DOHH2 (cell line): ENCODE data around the gene PLSCR5.

ENCODE experiments used
- H3F3A ChIP-seq: fragments of 200-600 bp; sonication (generic), shearing (Covaris generic); 2 replicates; pipeline ENCODE4 v1.6.0; 2016; ENCODE audit warnings: antibody characterized with exemption, mild to moderate bottlenecking; ENCODE audit not compliant: control insufficient read depth, insufficient read depth
- H3K27ac ChIP-seq: fragments of 200-600 bp; sonication (generic); 2 replicates; pipeline ENCODE4 v1.5.1; 2014; ENCODE audit warnings: low read depth, mild to moderate bottlenecking, low read length, moderate library complexity
- H3K27me3 ChIP-seq: fragments of 200-600 bp; sonication (generic); 2 replicates; pipeline ENCODE4 v1.6.1; 2014; ENCODE audit warnings: mild to moderate bottlenecking, low read length, mixed read lengths; ENCODE audit not compliant: control insufficient read depth
- H3K36me3 ChIP-seq: fragments of 200-600 bp; sonication (generic); 2 replicates; pipeline ENCODE4 v1.6.1; 2014; ENCODE audit warnings: mild to moderate bottlenecking, low read length, moderate library complexity, mixed read lengths; ENCODE audit not compliant: control insufficient read depth
- H3K4me1 ChIP-seq: fragments of 200-600 bp; sonication (generic); 2 replicates; pipeline ENCODE4 v1.6.1; 2014; ENCODE audit warnings: mild to moderate bottlenecking, low read length, mixed read lengths; ENCODE audit not compliant: control insufficient read depth
- H3K4me2 ChIP-seq: fragments of 200-600 bp; sonication (generic); 2 replicates; pipeline ENCODE4 v1.6.0; 2014; ENCODE audit warnings: mild to moderate bottlenecking, low read length, moderate library complexity
- H3K4me3 ChIP-seq: fragments of 200-600 bp; sonication (generic); 2 replicates; pipeline ENCODE4 v1.5.1; 2014; ENCODE audit warnings: mild to moderate bottlenecking, low read length, mixed read lengths
- H3K79me2 ChIP-seq: fragments of 200-600 bp; sonication (generic); 2 replicates; pipeline ENCODE4 v1.6.1; 2014; ENCODE audit warnings: mild to moderate bottlenecking, low read length, mixed read lengths; ENCODE audit not compliant: control insufficient read depth
- H3K9me2 ChIP-seq: fragments of 200-600 bp; sonication (generic); replicated peaks from 2 replicates; pipeline ENCODE4 v1.6.1; 2014; ENCODE audit warnings: mild to moderate bottlenecking, low read length, mixed read lengths; ENCODE audit not compliant: control insufficient read depth
- H3K9me3 ChIP-seq: fragments of 200-600 bp; sonication (generic); 2 replicates; pipeline ENCODE4 v1.6.1; 2014; ENCODE audit warnings: antibody characterized with exemption, low read length, mixed read lengths; ENCODE audit not compliant: control insufficient read depth, insufficient read depth
- H4K20me1 ChIP-seq: fragments of 200-600 bp; sonication (generic); 2 replicates; pipeline ENCODE4 v1.6.0; 2014; ENCODE audit warnings: low read depth, mild to moderate bottlenecking, antibody characterized with exemption, low read length, moderate library complexity; ENCODE audit not compliant: control insufficient read depth, insufficient read depth
- EZH2phosphoT487 ChIP-seq: fragments of 200-600 bp; sonication (generic); IDR thresholded peaks from 2 replicates; pipeline ENCODE4 v1.6.1; 2017; ENCODE audit warnings: borderline replicate concordance, mild to moderate bottlenecking, antibody characterized with exemption, low read length, moderate library complexity, mixed read lengths
- TF ChIP-seq, protein P1 (sequence below): fragments of 200-600 bp; sonication (generic); IDR thresholded peaks from one replicate; pipeline ENCODE4 v1.5.1; 2014; ENCODE audit warnings: antibody characterized with exemption, mild to moderate bottlenecking, low read depth, low read length; ENCODE audit not compliant: poor library complexity, severe bottlenecking

The PLSCR5 gene

DNA sequence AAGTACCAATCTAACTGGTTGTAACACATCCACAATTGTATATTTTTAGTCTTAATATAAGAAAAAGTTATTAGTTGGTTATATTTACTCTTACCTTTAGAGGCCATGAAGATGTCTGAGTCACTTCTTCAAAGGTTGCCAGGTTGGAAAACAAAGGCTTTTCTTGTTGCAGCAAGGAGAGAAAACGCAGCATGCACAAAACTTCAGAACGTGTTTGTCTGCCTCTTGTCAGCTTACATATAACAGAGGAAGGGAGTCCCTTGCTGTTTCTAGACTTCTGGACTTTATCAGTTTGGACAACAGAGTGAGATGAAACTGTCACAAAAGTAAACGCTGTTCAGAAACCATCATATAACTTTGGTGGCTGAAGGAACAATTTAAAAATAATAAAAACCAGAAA is at the start of gene PLSCR5:
TSS of gene PLSCR5 (minus strand) at position 241 of the 400 bp plus-strand sequence. CDS start at position 107, 134 bp downstream.
- no peaks in the 10 kb centered on the region for H3K79me2 ChIP-seq
- H3K4me1 ChIP-seq: no peaks in the 10 kb centered on the region
- no peak within 1 kb of the TSS for H3K27ac ChIP-seq
- H3F3A ChIP-seq: no peaks in the 10 kb centered on the region
- H4K20me1 ChIP-seq: no peaks in the 10 kb centered on the region
- H3K9me3 ChIP-seq: no peaks in the 10 kb centered on the region
- H3K36me3 ChIP-seq: no peaks in the 10 kb centered on the region
- TF ChIP-seq, protein P1, sequence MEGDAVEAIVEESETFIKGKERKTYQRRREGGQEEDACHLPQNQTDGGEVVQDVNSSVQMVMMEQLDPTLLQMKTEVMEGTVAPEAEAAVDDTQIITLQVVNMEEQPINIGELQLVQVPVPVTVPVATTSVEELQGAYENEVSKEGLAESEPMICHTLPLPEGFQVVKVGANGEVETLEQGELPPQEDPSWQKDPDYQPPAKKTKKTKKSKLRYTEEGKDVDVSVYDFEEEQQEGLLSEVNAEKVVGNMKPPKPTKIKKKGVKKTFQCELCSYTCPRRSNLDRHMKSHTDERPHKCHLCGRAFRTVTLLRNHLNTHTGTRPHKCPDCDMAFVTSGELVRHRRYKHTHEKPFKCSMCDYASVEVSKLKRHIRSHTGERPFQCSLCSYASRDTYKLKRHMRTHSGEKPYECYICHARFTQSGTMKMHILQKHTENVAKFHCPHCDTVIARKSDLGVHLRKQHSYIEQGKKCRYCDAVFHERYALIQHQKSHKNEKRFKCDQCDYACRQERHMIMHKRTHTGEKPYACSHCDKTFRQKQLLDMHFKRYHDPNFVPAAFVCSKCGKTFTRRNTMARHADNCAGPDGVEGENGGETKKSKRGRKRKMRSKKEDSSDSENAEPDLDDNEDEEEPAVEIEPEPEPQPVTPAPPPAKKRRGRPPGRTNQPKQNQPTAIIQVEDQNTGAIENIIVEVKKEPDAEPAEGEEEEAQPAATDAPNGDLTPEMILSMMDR: no peak
- no peak for TF ChIP-seq EZH2phosphoT487
- no peak within 1 kb of the TSS for H3K4me2 ChIP-seq
- H3K27me3 ChIP-seq: no peaks in the 10 kb centered on the region
- no peak within 1 kb of the TSS for H3K4me3 ChIP-seq
- H3K9me2 ChIP-seq: no peaks in the 10 kb centered on the region

GRCh38 chr3:146653978-146654377 is 48.8 kb upstream of the PLSCR5 start:
- TF ChIP-seq, protein P1: no peak
- no peak for TF ChIP-seq EZH2phosphoT487
- H3K36me3 ChIP-seq: no peaks in the 10 kb centered on the region
- H4K20me1 ChIP-seq: no peaks in the 10 kb centered on the region
- no peaks in the 10 kb centered on the region for H3K4me1 ChIP-seq
- H3K9me3 ChIP-seq: no peaks in the 10 kb centered on the region
- no peaks in the 10 kb centered on the region for H3F3A ChIP-seq
- no peaks in the 10 kb centered on the region for H3K79me2 ChIP-seq
- no peak overlapping the region for H3K4me2 ChIP-seq
- H3K27me3 ChIP-seq: no peaks in the 10 kb centered on the region
- H3K4me3 ChIP-seq: no peak overlapping the region
- no peaks in the 10 kb centered on the region for H3K9me2 ChIP-seq
- H3K27ac ChIP-seq: no peak overlapping the region

- Histone ChIP-seq H3K4me3 (no peak overlapping the region), H3K27ac (no peak overlapping the region), H3K4me1 (no peaks in the 10 kb centered on the region), H3F3A (no peaks in the 10 kb centered on the region), H3K9me3 (no peaks in the 10 kb centered on the region), H3K79me2 (no peaks in the 10 kb centered on the region), H3K4me2 (no peak overlapping the region), H3K27me3 (no peaks in the 10 kb centered on the region), H3K9me2 (no peaks in the 10 kb centered on the region), H4K20me1 (no peaks in the 10 kb centered on the region), H3K36me3 (no peaks in the 10 kb centered on the region)
- no peak for TF ChIP-seq EZH2phosphoT487
Measured at GRCh38 chr3:146650691-146651442, 45.7 kb upstream of the PLSCR5 start.

DNA sequence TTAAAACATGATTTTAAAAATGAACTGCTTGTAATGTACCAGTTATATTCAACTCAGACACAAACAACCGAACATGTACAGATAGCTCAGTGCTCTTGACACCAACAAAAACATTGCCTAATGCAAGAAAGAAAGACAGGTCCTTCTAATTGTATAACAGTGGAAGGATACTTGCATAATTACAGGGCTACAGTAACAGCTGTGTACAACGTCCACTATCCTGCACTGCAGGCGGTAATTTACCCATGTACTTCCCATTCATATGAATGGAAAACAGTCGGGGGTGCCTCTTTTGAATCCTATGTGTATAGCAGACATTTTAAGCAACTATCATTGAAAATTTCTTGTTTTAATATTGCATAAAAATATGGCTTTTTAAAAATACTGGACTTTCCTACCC is 41.1 kb upstream of the PLSCR5 start:
- Histone ChIP-seq H3F3A (no peaks in the 10 kb centered on the region), H3K9me3 (no peaks in the 10 kb centered on the region), H3K4me2 (no peak overlapping the region), H4K20me1 (no peaks in the 10 kb centered on the region), H3K27ac (no peak overlapping the region), H3K9me2 (no peaks in the 10 kb centered on the region), H3K4me1 (no peaks in the 10 kb centered on the region), H3K36me3 (no peaks in the 10 kb centered on the region), H3K79me2 (no peaks in the 10 kb centered on the region), H3K27me3 (no peaks in the 10 kb centered on the region), H3K4me3 (no peak overlapping the region)
- TF ChIP-seq EZH2phosphoT487: no peak
- TF ChIP-seq, protein P1: no peak
